ENCODE data around the gene COX5B.
A peak's percentile ranks its signal among the peaks of the same experiment; 100 is the strongest.
"Not testable (repeated sequence)": the region's sequence is repeated elsewhere in the genome, so short reads cannot be mapped to it uniquely, and the experiment has no call there.

Gene COX5B, protein sequence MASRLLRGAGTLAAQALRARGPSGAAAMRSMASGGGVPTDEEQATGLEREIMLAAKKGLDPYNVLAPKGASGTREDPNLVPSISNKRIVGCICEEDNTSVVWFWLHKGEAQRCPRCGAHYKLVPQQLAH

DNA sequence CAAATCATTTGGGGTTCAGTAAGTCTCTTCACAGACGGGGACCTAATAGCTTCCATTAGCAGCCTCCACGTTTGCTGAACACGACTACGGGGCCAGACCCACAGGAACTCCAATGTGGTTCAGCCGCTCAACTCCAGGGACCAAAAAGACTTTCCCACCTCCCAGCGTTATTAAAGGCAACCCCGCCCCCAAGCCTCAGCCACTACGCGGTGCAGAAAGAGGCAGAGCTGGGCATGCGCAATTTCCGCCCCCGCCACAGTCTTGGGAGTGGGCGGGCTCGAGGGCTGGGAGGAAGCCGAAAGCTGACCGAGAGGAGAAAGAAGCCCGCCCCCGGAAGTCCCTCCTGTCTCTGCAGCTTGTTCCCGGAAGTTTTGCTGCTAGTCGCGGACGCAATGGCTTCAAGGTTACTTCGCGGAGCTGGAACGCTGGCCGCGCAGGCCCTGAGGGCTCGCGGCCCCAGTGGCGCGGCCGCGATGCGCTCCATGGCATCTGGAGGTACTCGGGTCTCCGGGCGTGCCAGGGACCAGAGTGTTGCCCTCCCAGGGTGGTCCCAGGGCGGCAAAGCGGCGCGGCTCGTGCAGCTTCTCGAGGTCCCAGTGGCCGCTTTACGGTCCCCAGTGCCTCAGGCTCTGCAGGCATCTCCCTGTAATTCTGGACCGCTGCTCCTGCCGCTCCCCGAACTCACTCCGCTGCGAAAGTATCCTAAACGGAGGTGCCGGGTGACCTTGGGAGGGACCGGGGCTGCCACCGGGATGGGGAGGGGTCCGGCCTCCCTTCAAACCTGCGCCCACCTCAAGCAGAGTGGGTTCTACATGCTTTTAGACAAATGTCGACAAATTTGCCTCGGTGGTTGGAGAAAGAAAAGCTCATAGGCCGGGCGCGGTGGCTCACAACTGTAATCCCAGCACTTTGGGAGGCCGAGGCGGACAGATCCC, at the start of gene COX5B:
COX5B (plus strand) TSS at position 368 of the 935 bp plus-strand sequence; CDS start at position 393, 25 bp downstream.
- H3K4me3 ChIP-seq (ENCODE audit: low read depth, low read length): peak within 1 kb of the TSS; percentile 100
- H3K27me3 ChIP-seq (ENCODE audit: control insufficient read depth, insufficient read depth, low read length): no peaks in the 10 kb centered on the region
- H3K9ac ChIP-seq (ENCODE audit: low read length): peak within 1 kb of the TSS; percentile 94
- peaks cover 9% of the 10 kb centered on the region for H3K4me1 ChIP-seq (ENCODE audit: control insufficient read depth, insufficient read depth, low read length)
- H3K27ac ChIP-seq (ENCODE audit: low read depth, low read length): peak within 1 kb of the TSS; percentile 94
- no peaks in the 10 kb centered on the region for H3K9me3 ChIP-seq (ENCODE audit: control insufficient read depth, insufficient read depth, low read depth, low read length)
- peaks cover 38% of the 10 kb centered on the region for H3K36me3 ChIP-seq (ENCODE audit: control insufficient read depth, insufficient read depth, low read length)

DNA sequence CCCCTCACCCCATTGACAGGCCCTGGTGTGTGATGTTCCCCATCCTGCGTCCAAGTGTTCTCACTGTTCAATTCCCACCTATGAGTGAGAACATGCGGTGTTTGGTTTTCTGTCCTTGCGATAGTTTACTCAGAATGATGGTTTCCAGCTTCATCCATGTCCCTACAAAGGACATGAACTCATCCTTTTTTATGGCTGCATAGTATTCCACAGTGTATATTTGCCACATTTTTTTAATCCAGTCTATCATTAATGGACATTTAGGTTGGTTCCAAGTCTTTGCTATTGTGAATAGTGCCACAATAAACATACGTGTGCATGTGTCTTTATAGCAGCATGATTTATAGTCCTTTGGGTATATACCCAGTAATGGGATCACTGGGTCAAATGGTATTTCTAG, 49.7 kb upstream of the COX5B start:
- H3K27me3 ChIP-seq (ENCODE audit: control insufficient read depth, insufficient read depth, low read length); H3K4me3 ChIP-seq (ENCODE audit: low read depth, low read length); H3K9ac ChIP-seq (ENCODE audit: low read length); H3K27ac ChIP-seq (ENCODE audit: low read depth, low read length); H3K4me1 ChIP-seq (ENCODE audit: control insufficient read depth, insufficient read depth, low read length); H3K9me3 ChIP-seq (ENCODE audit: control insufficient read depth, insufficient read depth, low read depth, low read length); H3K36me3 ChIP-seq (ENCODE audit: control insufficient read depth, insufficient read depth, low read length): not testable (repeated sequence)

DNA sequence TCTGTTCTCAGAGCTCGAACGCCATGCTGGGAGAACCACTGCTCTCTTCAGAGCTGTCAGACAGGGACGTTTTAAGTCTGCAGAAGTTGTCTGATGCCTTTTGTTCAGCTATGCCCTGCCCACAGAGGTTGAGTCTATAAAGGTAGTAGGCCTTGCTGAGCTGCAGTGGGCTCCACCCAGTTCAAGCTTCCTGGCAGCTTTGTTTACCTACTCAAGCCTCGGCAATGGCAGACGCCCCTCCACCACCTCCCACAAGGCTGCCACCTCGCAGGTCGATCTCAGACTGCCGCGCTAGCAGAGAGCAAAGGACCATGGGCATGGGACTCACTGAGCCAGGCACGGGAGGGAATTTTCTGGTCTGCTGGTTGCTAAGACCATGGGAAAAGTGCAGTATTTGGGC, 44.3 kb upstream of the COX5B start:
- not testable (repeated sequence) for H3K4me3 ChIP-seq (ENCODE audit: low read depth, low read length); H3K36me3 ChIP-seq (ENCODE audit: control insufficient read depth, insufficient read depth, low read length); H3K27ac ChIP-seq (ENCODE audit: low read depth, low read length); H3K9me3 ChIP-seq (ENCODE audit: control insufficient read depth, insufficient read depth, low read depth, low read length); H3K4me1 ChIP-seq (ENCODE audit: control insufficient read depth, insufficient read depth, low read length); H3K9ac ChIP-seq (ENCODE audit: low read length); H3K27me3 ChIP-seq (ENCODE audit: control insufficient read depth, insufficient read depth, low read length)

DNA sequence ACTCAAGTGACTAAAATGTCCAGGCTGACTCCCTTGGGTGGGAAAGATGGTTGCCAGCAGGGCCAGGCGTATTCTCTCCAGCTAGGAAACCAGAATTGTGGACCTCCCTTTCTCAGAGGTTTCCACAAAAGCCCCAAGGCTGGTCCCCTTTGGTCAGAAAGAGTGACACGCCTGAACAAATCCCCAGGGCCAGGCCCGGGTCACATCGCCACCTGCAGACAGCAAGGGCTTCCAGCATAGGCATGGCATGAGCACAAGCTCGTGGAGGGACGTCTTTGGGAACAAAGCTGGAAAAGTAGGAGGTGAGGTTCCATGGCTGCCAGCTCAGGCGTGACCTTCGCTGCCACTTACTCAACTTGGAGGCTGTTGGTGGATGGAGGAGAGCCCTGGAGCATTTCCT, 40.8 kb upstream of the COX5B start:
- H3K9me3 ChIP-seq (ENCODE audit: control insufficient read depth, insufficient read depth, low read depth, low read length); H3K36me3 ChIP-seq (ENCODE audit: control insufficient read depth, insufficient read depth, low read length); H3K9ac ChIP-seq (ENCODE audit: low read length); H3K4me3 ChIP-seq (ENCODE audit: low read depth, low read length); H3K27ac ChIP-seq (ENCODE audit: low read depth, low read length); H3K4me1 ChIP-seq (ENCODE audit: control insufficient read depth, insufficient read depth, low read length); H3K27me3 ChIP-seq (ENCODE audit: control insufficient read depth, insufficient read depth, low read length): not testable (repeated sequence)

DNA sequence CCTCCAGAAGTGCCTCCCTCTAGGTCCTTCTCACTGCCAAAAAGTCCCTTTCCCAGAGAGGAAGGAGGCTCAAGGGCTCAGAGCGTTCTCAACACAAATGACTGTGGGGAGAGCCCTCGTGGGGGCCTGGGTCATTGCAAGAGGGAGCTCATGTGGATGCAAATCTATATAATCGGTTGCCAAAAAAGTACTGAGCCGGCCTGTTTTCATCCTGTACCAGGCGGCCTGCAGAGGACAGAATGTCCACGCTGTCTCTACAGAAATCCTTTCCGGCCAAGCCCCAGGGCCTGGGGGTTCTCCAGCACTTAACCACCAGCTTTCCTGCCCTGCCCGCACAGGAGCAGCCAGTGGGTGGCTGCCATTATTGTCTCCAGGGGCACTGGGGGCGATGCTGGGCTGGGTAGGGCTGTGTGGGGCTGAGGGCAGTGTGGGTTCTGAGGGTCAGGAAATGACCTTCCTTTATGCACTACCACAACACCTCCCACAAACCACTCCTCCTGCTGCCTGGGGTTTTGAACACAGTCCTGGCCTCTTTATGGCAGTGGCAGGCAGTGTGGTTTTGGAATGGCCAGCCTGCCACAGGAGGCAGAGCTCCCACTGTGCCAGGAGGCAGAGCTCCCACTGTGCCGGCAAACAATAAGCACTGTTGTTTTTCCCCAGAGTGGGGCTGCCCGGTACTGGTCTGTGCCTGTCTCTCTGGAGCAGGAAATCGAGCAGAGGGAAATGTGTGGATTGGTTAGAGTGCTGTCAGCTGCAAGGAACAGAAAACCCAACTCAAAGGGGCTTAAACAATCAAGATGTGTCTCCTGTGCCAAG, 40.1 kb upstream of the COX5B start:
- not testable (repeated sequence) for H3K36me3 ChIP-seq (ENCODE audit: control insufficient read depth, insufficient read depth, low read length); H3K4me1 ChIP-seq (ENCODE audit: control insufficient read depth, insufficient read depth, low read length); H3K27ac ChIP-seq (ENCODE audit: low read depth, low read length); H3K9ac ChIP-seq (ENCODE audit: low read length); H3K4me3 ChIP-seq (ENCODE audit: low read depth, low read length); H3K27me3 ChIP-seq (ENCODE audit: control insufficient read depth, insufficient read depth, low read length); H3K9me3 ChIP-seq (ENCODE audit: control insufficient read depth, insufficient read depth, low read depth, low read length)

DNA sequence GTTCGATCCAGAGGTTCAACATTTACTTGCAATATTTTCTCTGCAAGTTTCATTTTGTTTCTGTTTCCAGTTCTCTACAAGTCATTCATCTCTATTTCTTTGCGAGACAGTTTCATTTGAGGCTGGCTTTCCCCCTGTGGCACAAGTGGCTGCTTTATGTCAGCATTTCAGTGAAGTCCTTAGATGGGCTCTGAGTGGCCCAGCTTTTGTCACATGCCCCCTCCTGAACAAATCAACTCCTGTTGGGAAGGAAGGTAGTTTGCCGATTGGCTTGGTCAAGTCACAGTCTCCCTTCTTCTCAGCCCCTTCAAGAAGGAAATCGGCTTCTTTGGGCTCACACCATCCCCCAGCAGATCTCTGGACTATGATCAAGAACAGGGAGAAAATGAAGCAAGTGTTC, 37.1 kb upstream of the COX5B start:
- H3K27ac ChIP-seq (ENCODE audit: low read depth, low read length); H3K9ac ChIP-seq (ENCODE audit: low read length); H3K27me3 ChIP-seq (ENCODE audit: control insufficient read depth, insufficient read depth, low read length); H3K4me3 ChIP-seq (ENCODE audit: low read depth, low read length); H3K9me3 ChIP-seq (ENCODE audit: control insufficient read depth, insufficient read depth, low read depth, low read length); H3K36me3 ChIP-seq (ENCODE audit: control insufficient read depth, insufficient read depth, low read length); H3K4me1 ChIP-seq (ENCODE audit: control insufficient read depth, insufficient read depth, low read length): not testable (repeated sequence)

DNA sequence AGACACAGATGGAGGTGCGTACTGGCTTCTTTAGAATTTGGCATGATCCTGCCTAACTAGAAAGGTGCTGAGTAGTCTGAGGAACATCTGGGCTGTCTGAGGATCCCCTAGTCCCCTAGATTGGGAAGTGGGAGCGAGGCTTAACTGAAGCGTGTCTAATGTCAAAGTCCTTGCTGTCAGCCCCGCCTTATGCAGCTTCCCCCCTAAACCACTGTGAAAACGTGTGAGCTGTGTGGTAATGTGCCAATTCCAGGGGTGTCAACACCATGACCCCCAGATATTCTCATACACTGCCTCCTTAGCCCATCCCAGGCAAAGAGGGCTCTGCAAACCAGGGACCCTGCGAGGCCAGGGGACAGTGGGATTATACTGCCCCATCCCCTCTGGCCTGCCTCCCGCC, 34.0 kb upstream of the COX5B start:
- H3K36me3 ChIP-seq (ENCODE audit: control insufficient read depth, insufficient read depth, low read length); H3K9me3 ChIP-seq (ENCODE audit: control insufficient read depth, insufficient read depth, low read depth, low read length): not testable (repeated sequence)

DNA sequence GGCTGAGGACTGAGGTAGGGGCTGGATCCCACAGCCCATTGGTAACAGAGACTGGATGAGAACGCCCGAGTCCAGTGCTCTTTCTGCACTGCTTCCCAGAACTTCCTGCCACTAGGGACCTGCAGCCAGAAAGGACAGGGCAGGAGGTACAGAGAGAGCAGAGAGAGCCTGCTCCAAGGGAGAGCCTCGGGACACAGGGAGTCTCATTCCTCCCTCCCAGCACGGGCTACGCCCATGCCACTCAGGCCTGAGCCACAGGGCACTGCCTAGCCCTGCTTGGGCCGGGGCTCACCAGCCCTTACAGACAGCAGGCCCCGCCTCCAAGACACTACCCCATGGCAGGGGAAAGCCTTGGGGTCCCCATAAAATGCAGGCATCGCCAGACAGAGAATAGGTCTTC, 30.1 kb upstream of the COX5B start:
- not testable (repeated sequence) for H3K9ac ChIP-seq (ENCODE audit: low read length); H3K27me3 ChIP-seq (ENCODE audit: control insufficient read depth, insufficient read depth, low read length)

More for the DNA sequence above, 34.0 kb upstream of the COX5B start:
- not testable (repeated sequence) for H3K27me3 ChIP-seq (ENCODE audit: control insufficient read depth, insufficient read depth, low read length); H3K9ac ChIP-seq (ENCODE audit: low read length); H3K4me1 ChIP-seq (ENCODE audit: control insufficient read depth, insufficient read depth, low read length); H3K4me3 ChIP-seq (ENCODE audit: low read depth, low read length); H3K27ac ChIP-seq (ENCODE audit: low read depth, low read length)

DNA sequence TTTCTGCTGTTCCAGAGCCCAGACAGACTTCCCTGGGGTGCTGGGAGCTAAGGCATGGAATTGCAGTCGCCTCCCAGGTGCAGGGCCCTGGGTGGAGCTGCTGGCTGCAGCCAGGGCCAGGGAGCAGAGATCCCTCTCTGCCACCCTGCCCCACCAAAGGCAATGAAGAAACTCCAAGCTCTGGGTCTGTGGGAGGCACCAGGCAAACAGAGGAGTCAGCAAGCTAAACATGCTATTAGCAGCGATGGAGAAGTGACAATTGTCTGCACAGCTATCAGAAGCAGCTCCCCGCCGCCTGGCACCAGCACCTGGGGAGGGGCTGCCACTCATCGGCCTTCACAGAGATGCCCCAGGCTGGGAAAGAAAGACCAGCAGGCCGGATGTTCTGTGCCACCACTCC, 28.0 kb upstream of the COX5B start:
- Histone ChIP-seq H3K9ac (ENCODE audit: low read length) (no peak overlapping the region), H3K9me3 (ENCODE audit: control insufficient read depth, insufficient read depth, low read depth, low read length) (no peaks in the 10 kb centered on the region)

More for the DNA sequence above, 30.1 kb upstream of the COX5B start:
- not testable (repeated sequence) for H3K27ac ChIP-seq (ENCODE audit: low read depth, low read length); H3K4me3 ChIP-seq (ENCODE audit: low read depth, low read length); H3K36me3 ChIP-seq (ENCODE audit: control insufficient read depth, insufficient read depth, low read length); H3K4me1 ChIP-seq (ENCODE audit: control insufficient read depth, insufficient read depth, low read length); H3K9me3 ChIP-seq (ENCODE audit: control insufficient read depth, insufficient read depth, low read depth, low read length)

DNA sequence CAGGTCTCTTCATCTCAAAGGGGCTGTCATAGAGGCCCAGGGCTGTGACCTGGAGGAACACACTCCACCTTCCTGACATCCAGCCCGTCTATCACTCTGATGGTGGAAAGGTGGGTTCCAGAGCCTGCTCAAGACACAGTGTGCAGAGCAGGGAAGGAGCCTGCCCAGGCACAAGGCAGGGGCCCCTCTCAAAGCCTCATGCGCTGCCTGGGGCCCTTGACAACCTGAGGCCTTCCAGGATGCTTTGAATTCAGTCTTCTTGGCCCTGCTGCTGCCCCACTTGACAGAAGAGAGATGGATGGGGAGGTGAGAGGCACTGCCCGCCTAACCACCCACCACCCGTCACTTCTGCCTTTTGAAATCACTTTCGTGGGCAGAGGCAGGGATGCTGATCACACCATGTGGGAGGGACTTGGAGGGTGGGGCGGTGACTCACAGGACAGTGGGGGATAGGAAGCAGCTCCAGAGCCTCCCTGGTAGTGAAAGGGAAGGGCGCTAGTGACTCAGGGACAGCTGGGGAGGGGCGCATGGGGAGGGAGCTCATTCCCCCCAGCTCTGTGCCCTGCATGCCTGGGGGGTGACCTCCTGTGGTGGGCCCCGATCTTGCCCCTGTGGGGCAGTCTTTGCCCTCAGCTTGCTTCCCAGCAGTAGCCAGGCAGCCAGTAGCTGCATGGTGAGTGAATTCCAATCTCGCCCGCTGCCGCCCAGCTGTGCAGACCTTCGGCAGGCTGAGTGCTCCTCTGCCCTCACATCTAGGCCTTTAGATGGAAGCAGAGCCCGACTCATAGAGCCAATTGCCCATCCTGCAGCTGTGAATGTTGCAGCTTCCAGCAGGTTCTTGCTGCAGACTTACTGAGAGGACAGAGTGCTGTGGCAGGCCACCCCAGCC, 26.7 kb upstream of the COX5B start:
- not testable (repeated sequence) for H3K9me3 ChIP-seq (ENCODE audit: control insufficient read depth, insufficient read depth, low read depth, low read length); H3K27me3 ChIP-seq (ENCODE audit: control insufficient read depth, insufficient read depth, low read length); H3K36me3 ChIP-seq (ENCODE audit: control insufficient read depth, insufficient read depth, low read length); H3K4me1 ChIP-seq (ENCODE audit: control insufficient read depth, insufficient read depth, low read length); H3K9ac ChIP-seq (ENCODE audit: low read length); H3K27ac ChIP-seq (ENCODE audit: low read depth, low read length); H3K4me3 ChIP-seq (ENCODE audit: low read depth, low read length)

More for the DNA sequence above, 28.0 kb upstream of the COX5B start:
- H3K4me3 ChIP-seq (ENCODE audit: low read depth, low read length): no peak overlapping the region
- no peak overlapping the region for H3K27ac ChIP-seq (ENCODE audit: low read depth, low read length)
- H3K27me3 ChIP-seq (ENCODE audit: control insufficient read depth, insufficient read depth, low read length): no peaks in the 10 kb centered on the region
- peaks cover 4% of the 10 kb centered on the region; the same call in 1 of the 2 replicates for H3K4me1 ChIP-seq (ENCODE audit: control insufficient read depth, insufficient read depth, low read length)
- no peaks in the 10 kb centered on the region for H3K36me3 ChIP-seq (ENCODE audit: control insufficient read depth, insufficient read depth, low read length)
